Activated CD8-positive, alpha-beta T cell treated with anti-CD3 and anti-CD28 coated beads for 36 hours (primary cell): ENCODE data around the gene KLF11. TPM values are rescaled to one million over a fixed set of nuclear protein-coding genes. Genes with fewer than 3 reads are reported as not detected.

Experiments
- ATAC-seq: fragments of 200-7000 bp; cut with Tn5 transposase; one replicate; pipeline ENCODE4 v1.10.0; 2021; ENCODE audit warnings: mild to moderate bottlenecking, moderate library complexity
- CTCF ChIA-PET: fragments of 350-600 bp; sonication (Branson Sonifier 250); formaldehyde crosslinking; loops from one replicate; lab custom pipeline; 2021; ENCODE audit warnings: antibody characterized with exemption; lab: Charles Lee
- POLR2A ChIA-PET: fragments of 350-600 bp; sonication (Branson Sonifier 250); formaldehyde crosslinking; loops from one replicate; lab custom pipeline; 2021; ENCODE audit warnings: antibody characterized with exemption; lab: Charles Lee
- DNase-seq: peaks from one replicate; pipeline ENCODE4 v3.0.0-alpha.2; 2020
- H3K27ac Mint-ChIP-seq: one replicate; pipeline ENCODE4 v1.8.0; 2021; ENCODE audit warnings: mild to moderate bottlenecking, mixed read lengths
- H3K27me3 Mint-ChIP-seq: one replicate; pipeline ENCODE4 v1.8.0; 2021; ENCODE audit warnings: mixed read lengths
- H3K36me3 Mint-ChIP-seq: one replicate; pipeline ENCODE4 v1.8.0; 2021; ENCODE audit warnings: low read depth, mixed read lengths
- H3K4me1 Mint-ChIP-seq: one replicate; pipeline ENCODE4 v1.8.0; 2021; ENCODE audit warnings: low read depth, mixed read lengths
- H3K4me3 Mint-ChIP-seq: one replicate; pipeline ENCODE4 v1.8.0; 2021; ENCODE audit warnings: mild to moderate bottlenecking, moderate library complexity, mixed read lengths
- H3K9me3 Mint-ChIP-seq: one replicate; pipeline ENCODE4 v1.8.0; 2021; ENCODE audit warnings: mixed read lengths
- intact Hi-C: fragments of 100-400 bp; cut with micrococcal nuclease; formaldehyde crosslinking; loops from one replicate; pipeline ENCODE4 v1.10.0; 2022
- total RNA-seq, 2 experiments: library from RNA; stranded (reverse); gene quantifications; one replicate each; pipeline ENCODE4 v1.2.3, GENCODE V29; 2021
- TF ChIP-seq, protein P1 (sequence below): fragments of 200-600 bp; IDR thresholded peaks from one replicate; pipeline ENCODE4 v1.8.0; 2022; ENCODE audit warnings: antibody characterized with exemption, mild to moderate bottlenecking

KLF11 gene
- total RNA-seq, result 1 to 10 TPM; 2.9 to 3.5 TPM

DNA sequence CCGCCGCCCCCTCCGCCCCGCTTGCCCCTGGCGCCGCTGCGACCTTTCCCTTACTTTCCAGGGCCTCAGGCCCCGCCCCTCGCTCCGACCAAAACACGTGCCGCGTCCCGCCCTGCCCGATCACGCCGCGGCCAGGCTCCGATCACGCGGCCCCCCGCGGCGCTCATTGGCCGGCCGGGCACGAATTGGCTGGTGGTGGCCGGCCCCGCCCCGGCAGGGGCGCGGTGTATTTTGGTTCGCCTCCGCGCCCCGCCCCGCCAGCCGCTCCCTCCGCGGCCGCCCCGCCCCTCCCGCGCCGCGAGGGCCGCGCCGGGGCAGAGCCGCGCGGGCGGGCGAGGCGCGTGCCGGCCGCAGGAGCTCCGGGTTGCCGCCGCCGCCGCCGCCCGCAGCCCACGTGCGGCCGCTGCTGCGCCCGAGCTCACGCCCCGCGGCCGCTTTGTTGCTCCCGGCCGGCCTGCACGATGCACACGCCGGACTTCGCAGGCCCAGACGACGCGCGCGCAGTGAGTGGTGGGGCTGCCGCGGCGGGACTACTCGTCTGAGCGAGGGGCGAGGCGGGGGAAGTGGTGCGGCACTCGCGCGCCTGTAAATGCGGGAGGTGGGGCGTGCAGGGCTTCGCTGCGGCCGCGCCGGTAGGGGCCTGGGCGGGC, at the start of gene KLF11:
TSS of gene KLF11 (plus strand) at position 295 of the 650 bp plus-strand sequence. CDS start at position 462, 167 bp downstream.
- POLR2A ChIA-PET, result interaction anchor here (0.6 to 1.6 kb wide), 9 partner anchors 13 to 487 kb away, joined by 3 to 6 read pairs (median 3); partner anchors contain the start of genes ADAM17, ODC1 and TAF1B
- no peaks in the 10 kb centered on the region for H3K9me3 Mint-ChIP-seq
- peaks cover 6% of the 10 kb centered on the region for H3K36me3 Mint-ChIP-seq
- H3K4me3 Mint-ChIP-seq, result peak within 1 kb of the TSS; percentile 71
- TF ChIP-seq, protein P1, sequence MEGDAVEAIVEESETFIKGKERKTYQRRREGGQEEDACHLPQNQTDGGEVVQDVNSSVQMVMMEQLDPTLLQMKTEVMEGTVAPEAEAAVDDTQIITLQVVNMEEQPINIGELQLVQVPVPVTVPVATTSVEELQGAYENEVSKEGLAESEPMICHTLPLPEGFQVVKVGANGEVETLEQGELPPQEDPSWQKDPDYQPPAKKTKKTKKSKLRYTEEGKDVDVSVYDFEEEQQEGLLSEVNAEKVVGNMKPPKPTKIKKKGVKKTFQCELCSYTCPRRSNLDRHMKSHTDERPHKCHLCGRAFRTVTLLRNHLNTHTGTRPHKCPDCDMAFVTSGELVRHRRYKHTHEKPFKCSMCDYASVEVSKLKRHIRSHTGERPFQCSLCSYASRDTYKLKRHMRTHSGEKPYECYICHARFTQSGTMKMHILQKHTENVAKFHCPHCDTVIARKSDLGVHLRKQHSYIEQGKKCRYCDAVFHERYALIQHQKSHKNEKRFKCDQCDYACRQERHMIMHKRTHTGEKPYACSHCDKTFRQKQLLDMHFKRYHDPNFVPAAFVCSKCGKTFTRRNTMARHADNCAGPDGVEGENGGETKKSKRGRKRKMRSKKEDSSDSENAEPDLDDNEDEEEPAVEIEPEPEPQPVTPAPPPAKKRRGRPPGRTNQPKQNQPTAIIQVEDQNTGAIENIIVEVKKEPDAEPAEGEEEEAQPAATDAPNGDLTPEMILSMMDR, result no peak
- ATAC-seq (peak; percentile 68), DNase-seq (peak; percentile 73)
- H3K4me1 Mint-ChIP-seq, result peaks cover 8% of the 10 kb centered on the region
- H3K27ac Mint-ChIP-seq, result peak within 1 kb of the TSS; percentile 83
- intact Hi-C loops, result no loop called here
- H3K27me3 Mint-ChIP-seq, result peaks cover 2% of the 10 kb centered on the region
- CTCF ChIA-PET, result interaction anchor here (8.9 kb wide), 1 partner anchor 230 kb away, joined by 82 read pairs; no protein-coding TSS in a partner anchor

DNA sequence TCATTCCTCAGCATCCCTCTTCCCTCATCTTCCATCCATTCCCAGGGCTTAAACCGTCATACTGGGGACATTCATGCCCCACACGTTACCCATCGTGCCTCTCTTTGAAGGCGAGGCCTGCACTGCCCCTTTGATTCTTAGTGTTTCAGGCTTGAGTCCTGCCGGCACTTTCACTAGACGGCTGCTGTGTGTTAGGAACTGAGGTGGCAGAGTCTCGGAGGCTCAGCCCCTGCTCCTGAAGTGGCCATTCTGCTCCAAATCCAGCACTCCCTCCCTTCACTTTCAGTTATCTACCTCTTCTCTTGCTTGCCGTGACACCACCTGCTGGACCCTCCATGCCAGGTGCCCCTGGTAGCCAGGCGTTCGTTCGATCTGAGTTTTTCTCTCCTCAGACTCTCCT, 48.9 kb upstream of the KLF11 start:
- H3K9me3 Mint-ChIP-seq, result no peaks in the 10 kb centered on the region
- H3K4me1 Mint-ChIP-seq, result peaks cover 2% of the 10 kb centered on the region
- H3K27ac Mint-ChIP-seq, result no peak overlapping the region
- TF ChIP-seq, protein P1, result no peak
- ATAC-seq, result no peak
- CTCF ChIA-PET, result interaction anchor here (6.9 kb wide), 1 partner anchor 11 kb away, joined by 66 read pairs; no protein-coding TSS in a partner anchor
- H3K36me3 Mint-ChIP-seq, result no peaks in the 10 kb centered on the region
- POLR2A ChIA-PET, result no interaction called here
- H3K4me3 Mint-ChIP-seq, result no peak overlapping the region
- intact Hi-C loops, result no loop called here
- DNase-seq, result no peak
- H3K27me3 Mint-ChIP-seq, result peaks cover 1% of the 10 kb centered on the region

DNA sequence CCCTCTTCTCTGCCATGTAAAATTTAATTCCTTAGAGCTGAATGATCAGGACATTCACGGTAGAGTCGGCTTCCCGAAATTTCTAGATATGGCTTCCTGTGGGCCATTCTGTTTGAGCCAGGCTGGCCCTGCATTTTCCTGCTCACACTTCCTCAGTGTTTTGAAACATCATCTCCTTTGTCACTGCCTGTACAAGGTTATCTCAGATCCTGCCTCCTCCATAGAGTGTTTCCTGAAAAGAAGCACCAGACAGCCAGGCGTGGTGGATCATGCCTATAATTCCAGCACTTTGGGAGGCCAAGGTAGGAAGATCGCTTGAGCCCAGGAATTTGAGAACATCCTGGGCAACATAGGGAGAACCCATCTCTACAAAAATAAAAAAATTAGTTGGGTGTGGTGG, 48.3 kb upstream of the KLF11 start:
- Mint-ChIP-seq H3K4me3 (no peak overlapping the region), H3K4me1 (peaks cover 2% of the 10 kb centered on the region), H3K27me3 (peaks cover 1% of the 10 kb centered on the region), H3K36me3 (no peaks in the 10 kb centered on the region), H3K27ac (no peak overlapping the region), H3K9me3 (no peaks in the 10 kb centered on the region)
- CTCF ChIA-PET, result interaction anchor here (1.0 to 6.9 kb wide), 3 partner anchors 11 to 54 kb away, joined by 3 to 66 read pairs (median 7); no protein-coding TSS in a partner anchor
- no peak for DNase-seq
- POLR2A ChIA-PET, result no interaction called here
- ATAC-seq, result no peak
- TF ChIP-seq, protein P1, result no peak
- intact Hi-C loops, result no loop called here

DNA sequence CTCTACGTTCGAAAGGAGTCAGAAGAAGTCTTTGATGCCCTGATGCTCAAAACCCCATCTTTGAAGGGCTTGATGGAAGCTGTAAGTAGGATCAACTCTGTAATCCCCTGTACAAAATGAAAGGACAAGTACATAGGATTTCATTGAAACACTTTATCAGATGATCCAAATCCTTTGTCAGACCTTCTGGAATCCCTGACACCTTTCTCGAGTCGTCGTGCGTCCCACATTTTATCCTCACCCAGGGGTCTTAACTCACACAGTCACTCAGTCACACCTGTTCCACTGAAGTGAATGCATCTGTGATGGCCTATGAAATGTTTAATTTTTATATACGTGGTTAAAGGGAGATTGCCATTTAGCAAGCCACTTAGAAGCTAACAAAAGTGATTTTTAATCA, 47.0 kb upstream of the KLF11 start:
- no peak overlapping the region for H3K27ac Mint-ChIP-seq
- H3K9me3 Mint-ChIP-seq, result no peaks in the 10 kb centered on the region
- no peaks in the 10 kb centered on the region for H3K36me3 Mint-ChIP-seq
- TF ChIP-seq, protein P1, result no peak
- intact Hi-C loops, result no loop called here
- no peaks in the 10 kb centered on the region for H3K27me3 Mint-ChIP-seq
- ChIA-PET CTCF (interaction anchor here (1.0 to 6.9 kb wide), 3 partner anchors 9 to 52 kb away, joined by 3 to 66 read pairs (median 7); no protein-coding TSS in a partner anchor), POLR2A (interaction anchor here (0.9 kb wide), 1 partner anchor 181 kb away, joined by 3 read pairs; no protein-coding TSS in a partner anchor)
- no peak overlapping the region for H3K4me3 Mint-ChIP-seq
- no peak for DNase-seq
- ATAC-seq, result no peak
- peaks cover 2% of the 10 kb centered on the region for H3K4me1 Mint-ChIP-seq

DNA sequence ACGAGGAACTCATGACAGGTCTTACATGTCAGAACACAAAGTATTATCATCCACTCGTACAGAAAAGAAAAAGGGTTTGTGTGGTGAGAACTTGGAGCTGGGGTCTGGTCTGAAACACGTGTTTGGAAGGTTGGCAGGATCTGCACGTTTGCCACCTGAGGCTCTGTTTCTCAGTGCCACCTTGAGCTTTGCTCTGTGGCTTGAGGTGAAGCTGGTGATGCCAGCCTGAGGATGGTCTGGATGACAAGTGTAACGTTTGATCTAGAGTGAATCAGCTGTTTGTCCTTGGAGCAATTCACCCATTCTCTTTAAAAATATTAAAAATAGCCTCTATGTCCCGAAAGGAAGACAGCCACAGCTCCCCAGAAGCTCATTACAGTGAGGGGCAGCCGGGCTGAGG, 45.4 kb upstream of the KLF11 start:
- TF ChIP-seq, protein P1, result no peak
- DNase-seq (no peak), ATAC-seq (no peak)
- CTCF ChIA-PET, result interaction anchor here (0.9 to 6.9 kb wide), 2 partner anchors 14 to 49 kb away, joined by 3 to 66 read pairs; no protein-coding TSS in a partner anchor
- no peaks in the 10 kb centered on the region for H3K27me3 Mint-ChIP-seq
- intact Hi-C loops, result no loop called here
- no peaks in the 10 kb centered on the region for H3K36me3 Mint-ChIP-seq
- H3K9me3 Mint-ChIP-seq, result no peaks in the 10 kb centered on the region
- no peak overlapping the region for H3K4me3 Mint-ChIP-seq
- no peak overlapping the region for H3K27ac Mint-ChIP-seq
- peaks cover 2% of the 10 kb centered on the region for H3K4me1 Mint-ChIP-seq
- POLR2A ChIA-PET, result no interaction called here
